Stomach smooth muscle (tissue), 2 donors: Measurements from ENCODE around the gene CSH2.
"Not testable (repeated sequence)": the region's sequence is repeated elsewhere in the genome, so short reads cannot be mapped to it uniquely, and the experiment has no call there.

ENCODE experiments used
- H3K27ac ChIP-seq: one replicate; pipeline ENCODE4 v1.7.0; 2013; ENCODE audit warnings: mild to moderate bottlenecking, low read length, inconsistent platforms
- H3K27me3 ChIP-seq, 2 donors: one replicate each; pipeline ENCODE4 v1.7.0; 2013; ENCODE audit warnings: low read length in 2 of 2; ENCODE audit not compliant: insufficient read depth in 2 of 2, control insufficient read depth in 1 of 2
- H3K36me3 ChIP-seq, 2 donors: one replicate each; pipeline ENCODE4 v1.7.0; 2013; ENCODE audit warnings: low read length in 2 of 2; ENCODE audit not compliant: control insufficient read depth in 2 of 2, insufficient read depth in 2 of 2
- H3K4me1 ChIP-seq: one replicate; pipeline ENCODE4 v1.7.0; 2013; ENCODE audit warnings: low read length; ENCODE audit not compliant: control insufficient read depth, insufficient read depth
- H3K4me3 ChIP-seq, 2 donors: one replicate each; pipeline ENCODE4 v1.7.0; 2013; ENCODE audit warnings: low read length in 2 of 2
- H3K9ac ChIP-seq, 2 donors: one replicate each; pipeline ENCODE4 v1.7.0; 2013; ENCODE audit warnings: low read length in 2 of 2, mild to moderate bottlenecking in 1 of 2
- H3K9me3 ChIP-seq, 2 donors: one replicate each; pipeline ENCODE4 v1.7.0; 2013; ENCODE audit warnings: low read length in 2 of 2; ENCODE audit not compliant: control insufficient read depth in 2 of 2
- donor health status: healthy.
- donor health status: Pancreatic carcinoma.

CSH2 gene

DNA sequence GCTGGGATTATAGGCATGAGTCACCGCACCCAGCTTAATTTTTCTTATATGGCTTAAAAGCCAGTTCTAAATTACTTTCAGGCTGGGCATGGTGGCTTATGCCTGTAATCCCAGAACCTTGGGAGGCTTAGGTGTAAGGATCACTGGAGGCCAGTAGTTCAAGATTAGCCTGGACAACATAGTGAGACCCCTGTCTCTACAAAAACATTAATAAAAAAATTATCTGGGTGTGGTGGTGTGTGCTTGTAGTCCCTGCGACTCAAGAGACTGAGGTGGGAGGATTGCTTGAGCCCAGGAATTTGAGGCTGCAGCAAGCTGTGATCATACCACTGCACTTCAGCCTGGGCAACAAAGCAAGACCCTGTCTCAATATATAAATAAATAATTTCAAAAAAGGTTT is 20.2 kb downstream of the CSH2 start:
- H3K36me3 ChIP-seq = no peaks in the 10 kb centered on the region

DNA sequence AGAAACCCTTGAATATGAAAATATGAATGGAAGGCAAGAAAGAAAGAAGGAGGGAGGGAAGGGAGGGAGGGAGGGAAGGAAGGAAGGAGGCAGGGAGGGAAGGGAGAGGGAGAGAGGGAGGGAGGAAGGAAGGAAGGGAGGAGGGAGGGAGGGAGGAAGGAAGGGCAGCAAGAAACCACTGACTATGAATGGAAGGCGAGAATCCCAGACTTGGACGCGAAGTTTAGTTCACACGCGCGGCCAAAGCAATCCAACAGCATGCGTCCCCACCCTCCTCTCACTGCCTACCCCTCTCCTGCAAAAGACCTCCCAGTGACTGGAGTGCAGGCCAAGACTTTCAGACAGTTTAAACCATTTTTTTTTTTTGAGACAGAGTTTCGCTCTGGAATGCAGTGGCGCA is 23.1 kb downstream of the CSH2 start:
- no peaks in the 10 kb centered on the region for H3K36me3 ChIP-seq
- no peaks in the 10 kb centered on the region for H3K9me3 ChIP-seq
- no peak overlapping the region for H3K27ac ChIP-seq
- H3K9ac ChIP-seq = no peak overlapping the region
- H3K4me1 ChIP-seq = peaks cover 12% of the 10 kb centered on the region
- H3K27me3 ChIP-seq = no peaks in the 10 kb centered on the region
- H3K4me3 ChIP-seq = no peak overlapping the region

More for the DNA sequence above, 20.2 kb downstream of the CSH2 start:
- no peak overlapping the region for H3K27ac ChIP-seq
- no peak overlapping the region for H3K9ac ChIP-seq
- no peaks in the 10 kb centered on the region for H3K9me3 ChIP-seq
- H3K4me1 ChIP-seq = peaks cover 10% of the 10 kb centered on the region
- no peaks in the 10 kb centered on the region for H3K27me3 ChIP-seq
- H3K4me3 ChIP-seq = no peak overlapping the region

DNA sequence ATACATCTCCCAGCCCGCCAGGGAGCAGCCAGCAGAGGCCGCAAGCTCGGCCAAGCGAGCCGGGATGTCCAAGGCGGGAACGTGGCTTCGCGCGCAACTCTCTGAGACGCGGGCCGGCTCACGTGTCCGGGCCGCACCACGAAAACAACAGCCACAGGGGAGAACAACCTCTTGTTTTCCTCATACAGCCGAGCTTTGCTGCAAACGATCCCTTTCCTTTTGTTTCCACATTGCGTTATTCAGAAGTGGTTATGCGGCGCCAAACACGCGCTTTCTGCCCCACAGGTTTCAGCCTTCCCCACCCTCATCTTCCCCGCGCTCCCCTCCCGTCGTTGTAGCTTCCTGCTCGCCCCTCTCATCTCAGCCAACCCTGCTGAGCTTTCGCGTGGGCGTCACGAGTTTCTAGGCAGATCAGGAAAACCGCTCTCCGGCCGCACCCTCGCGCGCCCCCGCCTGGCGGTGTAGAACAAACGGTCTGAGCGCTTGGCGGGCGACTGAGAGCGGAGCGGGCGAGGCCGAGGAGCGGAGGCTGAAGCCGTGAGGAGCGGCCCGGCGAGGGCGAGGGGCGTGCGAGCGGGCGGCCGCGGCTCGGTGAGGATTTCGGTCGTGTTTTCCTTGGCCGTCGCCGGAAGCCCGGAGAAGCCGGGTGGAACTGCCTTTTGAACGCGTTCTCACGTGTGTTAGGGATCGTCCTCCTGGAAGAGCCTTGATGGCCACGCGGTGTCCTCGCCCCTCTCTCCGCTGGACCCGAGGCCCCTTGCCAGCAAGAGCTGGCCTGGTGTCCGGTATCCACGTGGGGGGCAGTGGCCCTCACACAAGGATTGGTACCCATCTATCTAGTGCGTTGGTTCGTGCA is 24.4 kb downstream of the CSH2 start:
- no peaks in the 10 kb centered on the region for H3K27me3 ChIP-seq
- H3K36me3 ChIP-seq = no peaks in the 10 kb centered on the region
- H3K4me3 ChIP-seq = peak overlapping the region; percentile 45 to 68
- no peaks in the 10 kb centered on the region for H3K9me3 ChIP-seq
- peak overlapping the region; percentile 24 for H3K27ac ChIP-seq
- peaks cover 12% of the 10 kb centered on the region for H3K4me1 ChIP-seq
- peak overlapping the region; percentile 49 to 73 for H3K9ac ChIP-seq

DNA sequence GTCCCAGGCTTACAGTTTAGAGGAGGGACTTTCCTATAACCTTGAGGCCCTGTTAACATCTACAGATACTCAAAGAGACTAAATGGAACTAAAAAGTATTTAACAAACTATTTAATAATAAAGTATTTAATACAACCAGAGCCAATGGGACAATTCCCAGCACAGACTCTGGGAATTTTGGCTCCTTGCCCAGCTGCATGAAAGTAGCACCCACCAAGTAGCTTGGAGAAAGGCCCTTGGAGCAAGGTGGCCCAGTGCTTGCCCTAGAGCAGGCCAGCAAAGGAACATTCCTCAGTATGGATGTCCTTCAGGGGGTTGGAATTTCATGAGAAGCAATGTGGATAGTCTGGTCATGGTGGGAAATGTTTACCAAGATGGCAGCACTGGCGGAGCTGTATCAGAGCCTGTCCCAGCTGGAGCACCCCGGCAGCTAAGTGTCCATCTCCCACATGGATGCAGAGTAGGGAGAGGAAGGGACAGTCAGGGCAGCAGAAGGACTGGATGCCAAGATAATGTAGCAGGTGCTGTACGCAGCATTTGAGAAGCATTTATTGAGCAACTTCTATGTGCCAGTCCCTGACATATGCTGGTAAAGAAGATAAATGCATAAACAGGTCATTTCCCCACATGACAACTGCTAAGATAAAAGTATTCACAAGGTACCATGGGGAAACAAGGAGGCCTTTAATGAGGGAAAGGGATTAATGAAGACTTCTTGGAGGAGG is 25.8 kb downstream of the CSH2 start:
- no peak overlapping the region for H3K27ac ChIP-seq
- H3K9ac ChIP-seq = no peak overlapping the region
- H3K36me3 ChIP-seq = no peaks in the 10 kb centered on the region
- H3K4me1 ChIP-seq = peaks cover 17% of the 10 kb centered on the region
- no peak overlapping the region for H3K4me3 ChIP-seq
- no peaks in the 10 kb centered on the region for H3K9me3 ChIP-seq
- no peaks in the 10 kb centered on the region for H3K27me3 ChIP-seq

DNA sequence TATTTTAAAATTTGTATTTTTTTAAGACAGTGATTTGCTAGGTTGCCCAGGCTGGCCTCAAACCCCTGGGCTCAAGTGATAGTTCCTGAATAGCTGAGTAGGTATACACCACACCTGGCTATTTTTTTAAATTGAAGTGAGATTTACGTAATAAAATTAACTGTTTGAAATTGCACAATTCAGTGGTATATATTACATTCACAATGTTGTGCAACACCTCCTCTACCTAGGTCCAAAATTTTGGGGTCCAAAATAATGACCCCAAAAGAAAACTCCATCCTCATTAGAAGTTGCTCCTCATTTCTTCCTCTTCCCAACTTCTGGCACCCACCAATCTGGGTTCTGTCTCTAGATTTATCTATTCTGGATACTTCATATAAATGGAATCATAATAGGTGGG is 28.0 kb downstream of the CSH2 start:
- Histone ChIP-seq H3K4me3 (no peak overlapping the region), H3K4me1 (peaks cover 33% of the 10 kb centered on the region), H3K27ac (no peak overlapping the region), H3K9me3 (no peaks in the 10 kb centered on the region), H3K36me3 (no peaks in the 10 kb centered on the region), H3K27me3 (no peaks in the 10 kb centered on the region), H3K9ac (no peak overlapping the region)

DNA sequence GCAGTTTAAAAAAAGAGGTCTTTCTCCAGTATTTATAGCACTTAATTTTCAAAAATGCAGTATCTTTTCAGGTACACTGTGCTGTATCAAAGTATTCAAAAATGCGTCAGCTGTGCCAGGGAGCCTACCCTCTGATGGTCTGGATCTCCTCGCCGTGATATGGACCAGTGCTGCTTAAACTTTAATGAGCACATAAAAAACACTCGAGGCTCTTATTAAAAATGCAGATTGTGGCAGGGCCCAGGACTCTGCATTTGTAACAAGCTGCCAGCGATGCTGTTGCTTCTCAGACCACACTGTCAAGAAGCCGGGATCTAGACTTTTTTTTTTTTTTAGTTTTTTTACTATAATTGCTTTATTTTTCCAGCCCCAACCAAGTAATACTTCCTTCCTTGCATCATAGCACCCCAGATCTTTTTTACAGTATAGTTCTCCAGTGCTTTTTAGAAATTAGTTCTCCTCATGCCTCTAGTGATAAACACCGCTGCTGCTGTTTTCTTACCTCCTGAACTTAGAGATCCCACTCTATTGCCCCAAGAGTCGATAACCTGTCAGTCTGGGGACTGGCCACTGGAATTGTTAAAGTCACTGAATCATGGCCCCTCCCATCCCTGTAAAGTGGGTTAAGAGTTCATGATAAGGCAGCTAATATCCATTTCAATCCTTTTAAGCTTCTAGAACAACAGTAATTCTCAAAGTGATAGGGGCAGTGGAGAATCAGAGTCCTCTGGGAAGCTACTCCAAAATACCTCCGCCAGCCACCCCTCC is 29.4 kb downstream of the CSH2 start:
- Histone ChIP-seq H3K4me3 (peak overlapping the region in 1 of 2 donors; percentile 83), H3K9me3 (no peaks in the 10 kb centered on the region)

DNA sequence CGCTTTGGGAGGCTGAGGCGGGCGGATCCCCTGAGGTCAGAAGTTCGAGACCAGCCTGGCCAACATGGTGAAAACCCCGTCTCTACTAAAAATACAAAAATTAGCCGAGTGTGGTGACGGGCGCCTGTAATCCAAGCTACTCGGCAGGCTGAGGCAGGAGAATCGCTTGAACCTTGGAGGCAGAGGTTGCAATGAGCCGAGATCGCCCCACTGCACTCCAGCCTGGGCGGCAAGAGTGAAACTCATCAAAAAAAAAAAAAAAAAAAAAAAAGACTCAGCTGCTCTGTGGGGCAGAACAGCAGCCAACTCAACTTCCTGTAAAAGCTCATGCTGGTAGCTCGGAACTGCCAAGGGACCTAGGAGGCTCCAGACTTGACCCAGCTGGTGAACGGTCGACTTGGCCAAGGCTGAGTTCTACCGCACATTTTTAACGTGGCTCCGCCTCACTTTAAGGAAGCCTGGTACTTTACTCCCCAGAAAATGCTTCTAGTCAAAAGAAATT is 30.0 kb downstream of the CSH2 start:
- Histone ChIP-seq H3K9ac (peak overlapping the region; percentile 69 to 80), H3K4me1 (peaks cover 42% of the 10 kb centered on the region), H3K4me3 (peak overlapping the region; percentile 83 to 94), H3K27ac (peak overlapping the region; percentile 90)
- H3K27me3 ChIP-seq, H3K9me3 ChIP-seq, H3K36me3 ChIP-seq: not testable (repeated sequence)

More for the DNA sequence above, 29.4 kb downstream of the CSH2 start:
- no peaks in the 10 kb centered on the region for H3K27me3 ChIP-seq
- no peaks in the 10 kb centered on the region for H3K36me3 ChIP-seq
- H3K4me1 ChIP-seq = peaks cover 40% of the 10 kb centered on the region
- H3K27ac ChIP-seq = peak overlapping the region; percentile 90
- H3K9ac ChIP-seq = peak overlapping the region in 1 of 2 donors; percentile 69

DNA sequence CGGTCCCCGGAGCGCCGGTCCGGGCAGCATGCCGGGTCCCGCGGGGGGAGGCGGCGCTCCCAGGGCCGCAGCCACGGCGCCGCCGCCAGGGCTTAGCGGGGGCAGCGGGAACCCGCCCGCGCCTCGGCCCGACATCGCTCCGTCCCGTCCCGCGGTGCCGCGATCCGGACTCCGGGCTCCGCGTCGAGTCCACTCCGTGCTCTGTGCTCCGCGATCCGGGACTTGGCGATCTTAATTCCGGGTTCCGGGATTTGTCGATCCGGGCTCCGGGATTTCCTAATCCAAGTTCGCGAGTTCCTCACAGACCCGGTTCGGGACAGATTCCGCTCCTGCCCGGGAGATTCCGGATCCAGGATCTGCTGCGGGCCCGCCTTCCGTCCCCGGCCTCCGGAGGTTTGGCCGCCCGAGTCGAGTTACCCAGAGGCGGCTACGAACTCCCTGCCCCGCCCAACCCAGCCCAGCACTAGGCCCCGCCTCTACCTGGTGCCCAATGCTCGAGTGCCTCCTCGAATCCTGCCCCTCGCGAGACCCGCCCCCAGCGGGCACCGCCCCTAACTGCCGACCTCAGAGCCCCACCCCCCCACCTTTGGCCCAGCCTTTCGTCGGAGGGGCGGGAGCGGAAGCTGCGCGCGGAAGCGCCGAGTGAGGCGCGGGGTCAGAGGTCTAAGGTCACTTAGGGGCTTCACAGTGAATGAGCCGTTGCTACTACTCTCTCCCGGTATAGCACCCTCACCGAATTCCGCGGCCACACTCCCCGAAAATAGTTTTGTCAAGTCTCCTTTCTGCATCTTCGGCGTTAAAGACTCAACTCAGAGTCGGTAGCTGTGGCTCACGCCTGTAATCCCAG is 30.7 kb downstream of the CSH2 start, which contains the start of gene SMARCD2:
SMARCD2 (minus strand) TSS at position 146 of the 847 bp plus-strand sequence; CDS start at position 135, 11 bp downstream.
- Histone ChIP-seq H3K4me1 (peaks cover 46% of the 10 kb centered on the region), H3K27ac (peak within 1 kb of the TSS; percentile 90), H3K9me3 (no peaks in the 10 kb centered on the region), H3K36me3 (no peaks in the 10 kb centered on the region), H3K27me3 (no peaks in the 10 kb centered on the region), H3K9ac (peak within 1 kb of the TSS; percentile 90 to 91), H3K4me3 (peak within 1 kb of the TSS; percentile 88 to 94)

DNA sequence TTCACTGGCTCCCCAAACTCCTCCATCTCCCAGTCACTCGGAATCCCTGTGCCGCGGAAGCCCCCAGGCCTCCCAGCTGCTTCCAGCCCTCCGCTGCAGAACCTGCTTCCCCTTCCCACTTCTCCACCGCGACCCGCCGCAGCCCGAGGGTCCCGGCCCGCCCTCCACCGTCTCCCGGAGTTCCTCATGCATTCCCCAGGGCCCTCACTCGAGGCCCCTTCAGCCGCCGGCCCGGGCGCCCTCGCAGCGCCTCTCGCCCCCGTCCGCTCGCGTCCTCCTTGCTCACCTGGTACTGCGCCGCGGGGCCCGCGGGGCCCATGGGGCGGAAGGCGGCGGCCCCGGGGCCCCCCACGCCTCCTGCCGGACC is 31.3 kb downstream of the CSH2 start:
- Histone ChIP-seq H3K27me3 (no peaks in the 10 kb centered on the region), H3K27ac (peak overlapping the region; percentile 90), H3K4me1 (peaks cover 52% of the 10 kb centered on the region), H3K4me3 (peak overlapping the region; percentile 88 to 94), H3K9ac (peak overlapping the region; percentile 90 to 91), H3K9me3 (no peaks in the 10 kb centered on the region), H3K36me3 (peaks cover 0 to 2% of the 10 kb centered on the region in 2 donors)
